ENCODE measurements around the gene PBX4. TPM values are rescaled to one million over a fixed set of nuclear protein-coding genes. Genes with fewer than 3 reads are reported as not detected.
A peak's percentile ranks its signal among the peaks of the same experiment; 100 is the strongest.

Gene PBX4
- total and polyA plus RNA-seq, 10 of the 15 experiments (the other 5 are each of a cell fraction or from before 2014, with no cell fraction given): 0.18 to 17.3 (median 4.2) TPM

DNA sequence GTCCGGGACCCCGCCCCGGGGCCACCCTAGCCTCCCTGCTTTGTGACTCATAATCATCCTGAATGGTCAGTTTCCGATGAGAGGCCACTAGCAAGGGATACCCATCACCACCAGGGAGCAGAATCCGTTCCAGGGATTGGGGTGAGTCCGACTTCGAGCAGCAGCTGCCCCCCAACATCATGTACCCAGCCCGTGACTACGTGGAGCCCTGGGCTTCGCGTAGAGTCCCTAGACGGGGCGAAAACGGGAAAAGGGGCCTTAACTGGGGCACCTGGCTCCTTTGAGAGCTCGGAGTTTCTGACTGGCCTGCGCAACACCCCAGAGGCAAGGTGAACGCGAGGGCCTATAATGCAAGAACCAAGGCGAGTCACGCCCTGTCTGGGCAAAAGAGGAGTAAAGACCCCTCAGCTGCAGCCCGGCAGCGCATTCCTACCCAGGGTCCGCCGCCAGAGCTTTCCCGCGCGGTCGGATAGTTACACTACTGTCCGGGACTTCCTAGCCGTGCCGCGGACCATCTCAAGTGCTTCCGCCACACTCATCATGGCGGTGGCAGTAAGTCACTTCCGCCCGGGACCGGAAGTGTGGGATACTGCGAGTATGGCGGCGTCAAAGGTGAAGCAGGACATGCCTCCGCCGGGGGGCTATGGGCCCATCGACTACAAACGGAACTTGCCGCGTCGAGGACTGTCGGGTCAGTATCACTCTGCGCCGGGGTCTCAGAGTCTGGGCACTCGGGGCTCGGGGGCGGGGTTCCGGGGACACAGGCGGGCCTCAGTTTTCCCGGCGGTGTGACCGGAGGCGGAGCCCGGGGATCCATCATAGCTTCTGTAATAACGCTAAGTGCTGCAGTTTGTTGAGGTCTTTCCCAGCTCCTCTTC, 102.6 kb downstream of the PBX4 start, which contains the start of gene NDUFA13 (continued):
- TF ChIP-seq, protein P1, sequence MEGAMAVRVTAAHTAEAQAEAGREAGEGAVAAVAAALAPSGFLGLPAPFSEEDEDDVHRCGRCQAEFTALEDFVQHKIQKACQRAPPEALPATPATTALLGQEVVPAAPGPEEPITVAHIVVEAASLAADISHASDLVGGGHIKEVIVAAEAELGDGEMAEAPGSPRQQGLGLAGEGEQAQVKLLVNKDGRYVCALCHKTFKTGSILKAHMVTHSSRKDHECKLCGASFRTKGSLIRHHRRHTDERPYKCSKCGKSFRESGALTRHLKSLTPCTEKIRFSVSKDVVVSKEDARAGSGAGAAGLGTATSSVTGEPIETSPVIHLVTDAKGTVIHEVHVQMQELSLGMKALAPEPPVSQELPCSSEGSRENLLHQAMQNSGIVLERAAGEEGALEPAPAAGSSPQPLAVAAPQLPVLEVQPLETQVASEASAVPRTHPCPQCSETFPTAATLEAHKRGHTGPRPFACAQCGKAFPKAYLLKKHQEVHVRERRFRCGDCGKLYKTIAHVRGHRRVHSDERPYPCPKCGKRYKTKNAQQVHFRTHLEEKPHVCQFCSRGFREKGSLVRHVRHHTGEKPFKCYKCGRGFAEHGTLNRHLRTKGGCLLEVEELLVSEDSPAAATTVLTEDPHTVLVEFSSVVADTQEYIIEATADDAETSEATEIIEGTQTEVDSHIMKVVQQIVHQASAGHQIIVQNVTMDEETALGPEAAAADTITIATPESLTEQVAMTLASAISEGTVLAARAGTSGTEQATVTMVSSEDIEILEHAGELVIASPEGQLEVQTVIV (IDR thresholded peaks at IDR 0.05; ENCODE audit: borderline replicate concordance, partially characterized antibody): peak; percentile 91
- TF ChIP-seq NRF1 (conservative IDR thresholded peaks at IDR 0.05; ENCODE audit: low read depth, low read length) (no peak), JUND (IDR thresholded peaks at IDR 0.05; ENCODE audit: low read depth, low read length) (no peak), SMC3 (IDR thresholded peaks at IDR 0.05; ENCODE audit: borderline replicate concordance, low read length) (no peak), BACH1 (IDR thresholded peaks at IDR 0.05; ENCODE audit: borderline replicate concordance) (0 out of 2 replicates have a peak, but pooled peaks have one; percentile 22), ATF7 (IDR thresholded peaks at IDR 0.05; ENCODE audit: low read depth) (no peak; the same call in none of the 2 replicates), EED (IDR thresholded peaks at IDR 0.05; ENCODE audit: low read depth) (0 out of 2 replicates have a peak, but pooled peaks have one; percentile 15), WRNIP1 (IDR thresholded peaks at IDR 0.05; ENCODE audit: borderline replicate concordance, low read depth, low read length) (no peak), ZNF274 (IDR thresholded peaks at IDR 0.05; ENCODE audit: insufficient read depth, insufficient read length) (no peak), RFX5 (IDR thresholded peaks at IDR 0.05; ENCODE audit: low read depth, low read length) (no peak), RAD21 (IDR thresholded peaks at IDR 0.05; ENCODE audit: insufficient read depth, low read depth, low read length) (no peak), BRCA1 (IDR thresholded peaks at IDR 0.05; ENCODE audit: low read depth, low read length) (no peak), RUNX3 (IDR thresholded peaks at IDR 0.05; ENCODE audit: low read length) (peak; percentile 47), CHD2 (IDR thresholded peaks at IDR 0.05; ENCODE audit: borderline replicate concordance, low read depth, low read length) (no peak), MTA2 (IDR thresholded peaks at IDR 0.05; ENCODE audit: low read depth) (peak; percentile 35; the same call in 1 of the 2 replicates), HDAC6 (IDR thresholded peaks at IDR 0.05; ENCODE audit: unreplicated experiment) (no peak), NR2F1 (conservative IDR thresholded peaks at IDR 0.05) (peak; percentile 51; the same call in 1 of the 2 replicates), ZNF622 (IDR thresholded peaks at IDR 0.05) (no peak), MTA3 (IDR thresholded peaks at IDR 0.05; ENCODE audit: borderline replicate concordance, low read length) (no peak), POLR2AphosphoS2 (IDR thresholded peaks at IDR 0.05; ENCODE audit: low read depth, low read length) (peak; percentile 67), CBFB (IDR thresholded peaks at IDR 0.05; ENCODE audit: low read depth) (0 out of 2 replicates have a peak, but pooled peaks have one; percentile 32), CHD4 (IDR thresholded peaks at IDR 0.05) (no peak)
- TF ChIP-seq, protein P2, sequence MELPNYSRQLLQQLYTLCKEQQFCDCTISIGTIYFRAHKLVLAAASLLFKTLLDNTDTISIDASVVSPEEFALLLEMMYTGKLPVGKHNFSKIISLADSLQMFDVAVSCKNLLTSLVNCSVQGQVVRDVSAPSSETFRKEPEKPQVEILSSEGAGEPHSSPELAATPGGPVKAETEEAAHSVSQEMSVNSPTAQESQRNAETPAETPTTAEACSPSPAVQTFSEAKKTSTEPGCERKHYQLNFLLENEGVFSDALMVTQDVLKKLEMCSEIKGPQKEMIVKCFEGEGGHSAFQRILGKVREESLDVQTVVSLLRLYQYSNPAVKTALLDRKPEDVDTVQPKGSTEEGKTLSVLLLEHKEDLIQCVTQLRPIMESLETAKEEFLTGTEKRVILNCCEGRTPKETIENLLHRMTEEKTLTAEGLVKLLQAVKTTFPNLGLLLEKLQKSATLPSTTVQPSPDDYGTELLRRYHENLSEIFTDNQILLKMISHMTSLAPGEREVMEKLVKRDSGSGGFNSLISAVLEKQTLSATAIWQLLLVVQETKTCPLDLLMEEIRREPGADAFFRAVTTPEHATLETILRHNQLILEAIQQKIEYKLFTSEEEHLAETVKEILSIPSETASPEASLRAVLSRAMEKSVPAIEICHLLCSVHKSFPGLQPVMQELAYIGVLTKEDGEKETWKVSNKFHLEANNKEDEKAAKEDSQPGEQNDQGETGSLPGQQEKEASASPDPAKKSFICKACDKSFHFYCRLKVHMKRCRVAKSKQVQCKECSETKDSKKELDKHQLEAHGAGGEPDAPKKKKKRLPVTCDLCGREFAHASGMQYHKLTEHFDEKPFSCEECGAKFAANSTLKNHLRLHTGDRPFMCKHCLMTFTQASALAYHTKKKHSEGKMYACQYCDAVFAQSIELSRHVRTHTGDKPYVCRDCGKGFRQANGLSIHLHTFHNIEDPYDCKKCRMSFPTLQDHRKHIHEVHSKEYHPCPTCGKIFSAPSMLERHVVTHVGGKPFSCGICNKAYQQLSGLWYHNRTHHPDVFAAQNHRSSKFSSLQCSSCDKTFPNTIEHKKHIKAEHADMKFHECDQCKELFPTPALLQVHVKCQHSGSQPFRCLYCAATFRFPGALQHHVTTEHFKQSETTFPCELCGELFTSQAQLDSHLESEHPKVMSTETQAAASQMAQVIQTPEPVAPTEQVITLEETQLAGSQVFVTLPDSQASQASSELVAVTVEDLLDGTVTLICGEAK (IDR thresholded peaks at IDR 0.05; ENCODE audit: borderline replicate concordance): peak; percentile 96
- TF ChIP-seq, protein P3, sequence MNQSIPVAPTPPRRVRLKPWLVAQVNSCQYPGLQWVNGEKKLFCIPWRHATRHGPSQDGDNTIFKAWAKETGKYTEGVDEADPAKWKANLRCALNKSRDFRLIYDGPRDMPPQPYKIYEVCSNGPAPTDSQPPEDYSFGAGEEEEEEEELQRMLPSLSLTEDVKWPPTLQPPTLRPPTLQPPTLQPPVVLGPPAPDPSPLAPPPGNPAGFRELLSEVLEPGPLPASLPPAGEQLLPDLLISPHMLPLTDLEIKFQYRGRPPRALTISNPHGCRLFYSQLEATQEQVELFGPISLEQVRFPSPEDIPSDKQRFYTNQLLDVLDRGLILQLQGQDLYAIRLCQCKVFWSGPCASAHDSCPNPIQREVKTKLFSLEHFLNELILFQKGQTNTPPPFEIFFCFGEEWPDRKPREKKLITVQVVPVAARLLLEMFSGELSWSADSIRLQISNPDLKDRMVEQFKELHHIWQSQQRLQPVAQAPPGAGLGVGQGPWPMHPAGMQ (IDR thresholded peaks at IDR 0.05; ENCODE audit: borderline replicate concordance): no peak
